H9 (cell line): Measurements from ENCODE around the gene MAN2C1. TPM values are rescaled to one million over a fixed set of nuclear protein-coding genes. Genes with fewer than 3 reads are reported as not detected.

Source experiments
- DNase-seq: peaks from one replicate; pipeline ENCODE4 v3.0.0-alpha.2; 2017
- H2AFZ ChIP-seq: one replicate; pipeline ENCODE4 v1.6.1; 2013; ENCODE audit warnings: mild to moderate bottlenecking, low read length, control low read depth, moderate library complexity
- H2AK5ac ChIP-seq: 2 replicates; pipeline ENCODE4 v1.6.1; 2013; ENCODE audit warnings: low read length, control low read depth, mixed read lengths; ENCODE audit not compliant: insufficient read length
- H2BK120ac ChIP-seq: one replicate; pipeline ENCODE4 v1.6.1; 2013; ENCODE audit warnings: low read depth, mild to moderate bottlenecking, low read length, control low read depth, inconsistent platforms; ENCODE audit not compliant: poor library complexity, severe bottlenecking
- H2BK12ac ChIP-seq: 2 replicates; pipeline ENCODE4 v1.6.1; 2013; ENCODE audit warnings: low read length, control low read depth, mixed read lengths, low read depth; ENCODE audit not compliant: insufficient read length
- H2BK15ac ChIP-seq: 2 replicates; pipeline ENCODE4 v1.6.1; 2013; ENCODE audit warnings: low read depth, low read length, control low read depth
- H2BK20ac ChIP-seq: one replicate; pipeline ENCODE4 v1.6.1; 2013; ENCODE audit warnings: low read depth, mild to moderate bottlenecking, low read length, control low read depth, inconsistent platforms; ENCODE audit not compliant: poor library complexity, severe bottlenecking
- H2BK5ac ChIP-seq: 2 replicates; pipeline ENCODE4 v1.6.1; 2013; ENCODE audit warnings: low read length, control low read depth, mixed read lengths; ENCODE audit not compliant: insufficient read length
- H3K14ac ChIP-seq: 2 replicates; pipeline ENCODE4 v1.6.1; 2013; ENCODE audit warnings: low read length, control low read depth; ENCODE audit not compliant: insufficient read depth
- H3K18ac ChIP-seq: 2 replicates; pipeline ENCODE4 v1.6.1; 2013; ENCODE audit warnings: low read depth, mild to moderate bottlenecking, mixed read lengths, low read length, control low read depth; ENCODE audit not compliant: insufficient read length
- H3K23ac ChIP-seq: 2 replicates; pipeline ENCODE4 v1.6.1; 2013; ENCODE audit warnings: low read length, control low read depth, mixed read lengths, low read depth; ENCODE audit not compliant: insufficient read length
- H3K23me2 ChIP-seq: 2 replicates; pipeline ENCODE4 v1.6.1; 2013; ENCODE audit warnings: low read depth, mild to moderate bottlenecking, mixed read lengths, low read length, control low read depth; ENCODE audit not compliant: insufficient read length, poor library complexity, severe bottlenecking
- H3K27ac ChIP-seq: 2 replicates; pipeline ENCODE4 v1.5.1; 2013; ENCODE audit warnings: low read length, control low read depth, mixed read lengths, low read depth; ENCODE audit not compliant: insufficient read length
- H3K27me3 ChIP-seq: 2 replicates; pipeline ENCODE4 v1.6.1; 2013; ENCODE audit warnings: low read length, control low read depth, inconsistent platforms; ENCODE audit not compliant: insufficient read depth
- H3K4ac ChIP-seq: 2 replicates; pipeline ENCODE4 v1.6.1; 2013; ENCODE audit warnings: low read depth, mild to moderate bottlenecking, control low read depth, inconsistent platforms, low read length, moderate library complexity
- H3K4me1 ChIP-seq: 2 replicates; pipeline ENCODE4 v1.6.1; 2013; ENCODE audit warnings: low read length, control low read depth, inconsistent platforms; ENCODE audit not compliant: insufficient read depth
- H3K4me2 ChIP-seq: 2 replicates; pipeline ENCODE4 v1.6.1; 2013; ENCODE audit warnings: low read length, control low read depth, mixed read lengths; ENCODE audit not compliant: insufficient read length, insufficient read depth
- H3K56ac ChIP-seq: 2 replicates; pipeline ENCODE4 v1.6.1; 2013; ENCODE audit warnings: low read depth, mild to moderate bottlenecking, mixed read lengths, low read length, control low read depth; ENCODE audit not compliant: insufficient read length
- H3K79me1 ChIP-seq: 2 replicates; pipeline ENCODE4 v1.6.1; 2013; ENCODE audit warnings: low read depth, mild to moderate bottlenecking, moderate library complexity, low read length, control low read depth, inconsistent platforms; ENCODE audit not compliant: insufficient read depth, poor library complexity, severe bottlenecking
- H3K79me2 ChIP-seq: 2 replicates; pipeline ENCODE4 v1.6.1; 2013; ENCODE audit warnings: low read length, control low read depth, inconsistent platforms; ENCODE audit not compliant: insufficient read depth
- H3K9ac ChIP-seq: 2 replicates; pipeline ENCODE4 v1.6.1; 2013; ENCODE audit warnings: low read length, control low read depth, mixed read lengths; ENCODE audit not compliant: insufficient read length; ENCODE audit errors: extremely low read depth
- H3K9me3 ChIP-seq: one replicate; pipeline ENCODE4 v1.6.1; 2013; ENCODE audit warnings: low read depth, low read length, inconsistent platforms; ENCODE audit not compliant: control insufficient read depth
- H3T11ph ChIP-seq: one replicate; pipeline ENCODE4 v1.6.1; 2013; ENCODE audit warnings: mild to moderate bottlenecking, low read length, control low read depth, inconsistent platforms
- H4K20me1 ChIP-seq: one replicate; pipeline ENCODE4 v1.6.1; 2013; ENCODE audit not compliant: control insufficient read depth, insufficient read length, insufficient read depth
- H4K5ac ChIP-seq: 2 replicates; pipeline ENCODE4 v1.6.1; 2013; ENCODE audit warnings: low read depth, mild to moderate bottlenecking, mixed read lengths, low read length, control low read depth; ENCODE audit not compliant: insufficient read length
- H4K8ac ChIP-seq: replicated peaks from 2 replicates; pipeline ENCODE4 v1.6.1; 2013; ENCODE audit warnings: low read length, control low read depth, mixed read lengths, low read depth; ENCODE audit not compliant: insufficient read length
- H4K91ac ChIP-seq: 2 replicates; pipeline ENCODE4 v1.6.1; 2013; ENCODE audit warnings: low read depth, mild to moderate bottlenecking, moderate library complexity, mixed read lengths, low read length, control low read depth; ENCODE audit not compliant: insufficient read length
- H3K27ac Mint-ChIP-seq, 3 experiments: 2 replicates in 2 of 3; 3 replicates in 1 of 3; pipeline ENCODE4 v1.8.0; 2020 to 2021; ENCODE audit warnings: mixed read lengths in 3 of 3, mild to moderate bottlenecking in 1 of 3, moderate library complexity in 1 of 3
- H3K27me3 Mint-ChIP-seq: 2 replicates; pipeline ENCODE4 v1.8.0; 2021; ENCODE audit warnings: low read depth, mild to moderate bottlenecking, moderate library complexity, mixed read lengths
- H3K36me3 Mint-ChIP-seq, 3 experiments: 2 replicates in 2 of 3; 3 replicates in 1 of 3; pipeline ENCODE4 v1.8.0; 2020 to 2021; ENCODE audit warnings: low read depth in 3 of 3, mixed read lengths in 3 of 3; ENCODE audit not compliant: insufficient read depth in 1 of 3
- H3K4me1 Mint-ChIP-seq, 2 experiments: 2 replicates each; pipeline ENCODE4 v1.8.0; 2020; ENCODE audit warnings: mixed read lengths in 2 of 2
- H3K4me3 Mint-ChIP-seq, 2 experiments: 2 replicates in 1 of 2; 3 replicates in 1 of 2; pipeline ENCODE4 v1.8.0; 2020 to 2021; ENCODE audit warnings: mild to moderate bottlenecking in 2 of 2, mixed read lengths in 2 of 2, moderate library complexity in 1 of 2
- H3K9me3 Mint-ChIP-seq, 2 experiments: 2 replicates in 1 of 2; 3 replicates in 1 of 2; pipeline ENCODE4 v1.8.0; 2020; ENCODE audit warnings: mild to moderate bottlenecking in 2 of 2, mixed read lengths in 2 of 2, moderate library complexity in 1 of 2
- CTCF ChIP-seq: fragments of 200-600 bp; sonication (generic); conservative IDR thresholded peaks from 3 replicates; pipeline ENCODE4 v1.8.0; 2021; ENCODE audit warnings: antibody characterized with exemption, mild to moderate bottlenecking
- WGBS: extraction: QIAGEN DNeasy Blood & Tissue Kit; methylation state at CpG from one replicate; pipeline ENCODE4 v1.1.7; 2013; ENCODE audit warnings: missing lambda C conversion rate, low lambda C conversion rate, mixed read lengths; ENCODE audit not compliant: insufficient read length; ENCODE audit errors: extremely low coverage; 5-methylcytosine and 5-hydroxymethylcytosine counted together
- total RNA-seq: library from RNA; stranded (reverse); gene quantifications from 2 replicates; pipeline ENCODE4 v1.2.1, GENCODE V29; 2021

MAN2C1 gene
- total RNA-seq, 1 experiment from 2014 or later: 112 TPM

GRCh38 chr15:75356006-75356405 lies 12.4 kb downstream of the MAN2C1 start:
- Histone ChIP-seq H2BK12ac (no peak overlapping the region), H3K56ac (no peak overlapping the region), H3K9me3 (no peaks in the 10 kb centered on the region), H3K18ac (no peak overlapping the region), H3K27ac (no peak overlapping the region), H4K91ac (no peak overlapping the region), H2BK15ac (no peak overlapping the region), H2BK5ac (no peak overlapping the region), H3K14ac (no peak overlapping the region), H3T11ph (no peak overlapping the region), H3K23me2 (no peaks in the 10 kb centered on the region), H3K4me2 (no peak overlapping the region), H4K5ac (no peak overlapping the region), H2BK120ac (no peak overlapping the region), H4K20me1 (no peaks in the 10 kb centered on the region), H3K4me1 (no peaks in the 10 kb centered on the region), H3K79me2 (no peaks in the 10 kb centered on the region), H3K9ac (no peak overlapping the region), H2AFZ (no peak overlapping the region), H2AK5ac (no peak overlapping the region), H3K79me1 (no peaks in the 10 kb centered on the region), H3K23ac (no peak overlapping the region), H2BK20ac (no peak overlapping the region), H3K4ac (no peak overlapping the region), H4K8ac (no peak overlapping the region), H3K27me3 (no peaks in the 10 kb centered on the region)
- WGBS: no CpG with 5 or more reads among the region's 28 CpGs
- DNase-seq: no peak
- H3K4me3 Mint-ChIP-seq: no peak overlapping the region
- no peaks in the 10 kb centered on the region for H3K9me3 Mint-ChIP-seq
- H3K4me1 Mint-ChIP-seq: no peaks in the 10 kb centered on the region
- TF ChIP-seq CTCF: no peak
- H3K36me3 Mint-ChIP-seq: peaks cover 7 to 25% (median 23%) of the 10 kb centered on the region in 3 experiments; a peak in 6 of 7 replicates
- H3K27me3 Mint-ChIP-seq: no peaks in the 10 kb centered on the region
- H3K27ac Mint-ChIP-seq: no peak overlapping the region; a peak in 1 of 7 replicates
